GM21390 (cell line): Measurements from ENCODE around the gene DCP1A.
A peak's percentile ranks its signal among the peaks of the same experiment; 100 is the strongest.
"Not testable (repeated sequence)": the region's sequence is repeated elsewhere in the genome, so short reads cannot be mapped to it uniquely, and the experiment has no call there.

ENCODE experiments used
- ATAC-seq: cut with Tn5 transposase; IDR thresholded peaks from one replicate; pipeline ENCODE4 v1.9.1; 2021; ENCODE audit not compliant: unreplicated experiment

Gene DCP1A

GRCh38 chr3:53269193-53269592, 78.2 kb downstream of the DCP1A start:
- ATAC-seq = not testable (repeated sequence)

DNA sequence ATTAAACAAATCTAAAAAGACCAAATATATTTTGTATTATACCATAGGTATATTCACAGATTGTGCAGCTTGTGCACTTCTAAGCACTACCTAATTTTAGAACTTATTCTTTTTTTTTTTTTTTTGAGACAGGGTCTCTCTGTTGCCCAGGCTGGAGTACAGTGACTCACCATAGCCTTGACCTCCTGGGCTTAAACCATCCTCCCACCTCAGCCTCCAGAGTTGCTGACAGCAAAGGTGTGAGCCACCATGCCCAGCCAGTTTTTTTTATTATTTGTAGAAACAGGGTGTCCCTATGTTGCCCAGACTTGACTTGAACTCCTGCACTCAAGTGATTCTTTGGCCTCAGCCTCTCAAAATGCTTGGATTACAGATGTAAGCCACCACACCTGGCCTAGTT, 79.6 kb downstream of the DCP1A start:
- no peak for ATAC-seq

DNA sequence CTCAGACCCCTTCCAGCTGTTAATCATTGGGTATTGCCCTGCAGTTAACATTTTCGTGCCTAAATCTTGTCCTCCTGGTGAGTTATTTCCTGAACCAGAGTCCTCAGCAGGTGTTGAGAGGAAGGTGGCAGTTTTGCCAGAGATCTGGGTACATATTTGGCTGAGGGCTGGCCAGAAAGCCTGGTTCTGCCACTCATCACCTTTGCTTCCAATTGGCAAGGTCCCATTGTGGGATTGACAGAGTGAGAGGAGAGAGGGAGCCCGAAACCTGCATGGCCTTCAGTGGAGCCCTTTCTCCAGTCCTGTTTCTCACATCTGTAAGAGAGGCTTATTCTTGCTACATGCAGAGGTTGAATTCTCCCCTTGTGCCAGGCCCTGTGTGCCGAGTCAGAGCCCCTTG, 82.6 kb downstream of the DCP1A start:
- ATAC-seq = no peak

DNA sequence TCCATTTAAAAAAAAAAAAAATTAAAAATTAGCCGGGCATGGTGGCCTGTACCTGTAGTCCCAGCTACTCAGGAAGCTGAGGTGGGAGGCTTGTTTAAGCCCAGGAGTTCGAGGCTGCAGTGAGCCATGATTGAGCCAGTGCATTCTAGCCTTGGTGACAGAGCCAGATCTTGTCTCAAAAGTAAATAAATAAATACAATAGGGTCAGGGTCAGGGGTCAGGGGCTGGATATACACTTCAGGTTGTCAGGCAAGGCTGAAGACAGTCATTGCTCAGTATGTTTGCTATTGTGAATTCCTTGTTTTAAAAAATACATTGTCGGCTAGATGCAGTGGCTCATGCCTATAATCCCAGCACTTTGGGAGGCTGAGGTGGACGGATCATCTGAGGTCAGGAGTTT, 83.4 kb downstream of the DCP1A start:
- no peak for ATAC-seq

DNA sequence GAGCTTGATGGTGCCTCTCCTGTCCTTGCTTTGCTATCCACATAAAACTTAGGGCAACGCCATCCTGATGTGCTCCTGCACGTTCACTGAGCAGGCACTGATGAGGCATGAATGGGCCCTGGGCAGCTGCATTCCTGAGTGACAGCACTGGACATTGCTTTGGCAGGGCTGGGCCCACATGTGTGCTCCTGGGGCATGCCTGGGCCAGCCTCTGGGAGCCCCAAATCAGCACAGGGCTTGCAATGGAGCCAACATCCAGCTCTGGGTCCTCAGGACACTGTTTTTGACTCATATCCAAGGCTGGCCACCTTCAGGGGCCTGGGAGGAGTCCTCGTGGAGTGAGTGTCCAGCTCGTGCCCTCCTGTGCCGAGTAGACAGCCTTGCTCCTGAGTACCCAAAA, 85.6 kb downstream of the DCP1A start:
- no peak for ATAC-seq

DNA sequence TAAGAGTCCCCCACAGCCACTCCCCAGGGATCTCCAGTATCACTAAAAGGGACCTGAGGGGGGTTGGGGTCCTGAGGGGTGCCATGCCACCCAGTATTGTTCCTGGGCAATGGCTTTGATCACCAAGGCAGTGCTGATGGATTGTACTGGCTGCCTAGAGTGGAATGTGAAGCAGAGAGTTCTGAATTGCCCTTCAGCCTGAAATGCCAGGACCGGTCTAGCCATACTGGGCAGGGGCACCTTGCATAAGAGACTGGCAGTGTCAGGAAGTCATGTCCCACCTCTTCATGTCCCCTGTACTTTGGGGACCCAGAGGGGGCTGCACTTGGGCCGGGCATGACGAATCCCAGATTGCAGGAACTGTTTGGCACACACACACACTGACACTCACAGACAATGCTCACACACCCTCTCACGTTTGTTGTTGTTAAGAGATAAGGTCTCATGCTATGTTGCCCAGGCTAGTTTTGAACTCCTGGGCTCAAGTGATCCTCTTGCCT, 87.0 kb downstream of the DCP1A start:
- no peak for ATAC-seq

DNA sequence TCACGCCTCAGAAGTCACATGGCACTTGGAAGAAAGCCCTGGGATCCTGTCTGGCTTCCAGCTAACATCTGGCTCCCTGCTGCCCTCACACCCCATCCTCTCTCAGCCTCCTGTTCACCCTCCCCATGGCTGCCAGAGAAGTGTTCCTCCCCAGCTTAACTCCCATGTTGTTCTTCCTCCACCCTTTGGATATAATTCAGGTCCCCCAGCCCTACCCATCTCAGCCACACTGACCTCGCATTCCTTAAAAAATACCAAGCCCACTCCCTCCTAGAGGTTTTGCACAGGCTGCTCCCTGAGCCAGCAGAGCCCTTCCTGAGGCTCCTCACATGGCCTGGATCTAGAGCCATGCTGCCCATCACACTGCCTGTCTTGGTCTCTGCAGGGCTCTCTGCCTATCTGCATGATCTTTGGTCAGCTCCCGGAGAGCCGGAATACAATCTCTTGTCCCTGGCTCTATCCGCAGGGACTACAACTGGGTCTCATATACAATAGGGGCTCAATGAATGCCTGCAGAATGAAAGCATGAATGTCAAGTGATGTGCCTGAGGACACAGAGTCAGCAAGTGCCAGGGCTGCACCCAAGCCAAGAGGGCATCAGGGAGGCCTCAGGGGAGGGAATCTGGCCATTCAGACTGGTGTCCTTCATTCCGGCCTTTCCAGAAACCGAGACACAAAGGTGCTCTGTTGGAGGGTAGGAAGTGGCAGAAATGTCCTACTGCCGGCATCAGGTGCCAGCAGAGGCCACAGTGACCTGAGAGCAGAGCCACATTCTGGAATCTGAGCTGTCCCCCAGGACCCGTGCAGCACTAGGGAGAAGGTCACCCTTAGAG, 87.7 kb downstream of the DCP1A start:
- no peak for ATAC-seq

DNA sequence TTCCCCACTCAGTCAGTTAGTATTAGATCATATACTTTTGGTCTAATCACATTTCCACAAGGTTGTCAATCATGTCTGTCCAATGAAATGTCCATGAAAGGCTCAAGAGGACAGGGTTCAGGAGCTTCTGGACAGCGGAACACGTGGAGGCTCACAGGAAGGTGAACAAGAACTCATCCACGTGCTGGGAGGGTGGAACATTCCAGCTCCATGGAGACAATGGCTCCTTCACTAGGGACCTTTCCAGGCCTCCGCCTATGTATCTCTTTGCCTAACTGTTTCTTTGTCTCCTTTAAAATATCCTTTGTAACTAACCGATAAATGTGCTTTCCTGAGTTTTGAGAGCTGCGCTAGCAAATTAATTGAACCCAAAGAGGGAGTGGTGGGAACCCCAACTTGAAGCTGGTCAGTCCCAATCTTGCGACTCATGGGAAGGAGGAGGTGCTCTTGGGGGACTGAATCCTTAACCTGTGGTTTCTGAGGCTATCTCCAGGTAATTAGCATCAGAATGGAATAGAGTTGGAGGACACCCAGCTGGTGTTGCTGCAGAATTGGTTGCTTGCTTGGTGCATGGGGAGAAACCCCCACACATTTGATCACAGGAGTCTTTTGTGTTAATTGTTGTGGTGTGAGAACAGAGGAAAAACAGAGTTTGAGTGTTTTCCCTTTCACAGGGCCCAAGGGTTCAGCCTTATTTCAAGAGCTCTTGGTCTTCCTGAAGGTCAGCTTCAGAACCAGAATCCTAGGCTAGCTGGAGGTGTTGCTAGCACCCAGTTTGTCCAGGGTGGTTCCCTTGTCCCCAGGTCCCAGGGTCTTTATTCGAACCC, 88.5 kb downstream of the DCP1A start:
- no peak for ATAC-seq

GRCh38 chr3:53257465-53257864, 89.9 kb downstream of the DCP1A start:
- ATAC-seq = no peak

GRCh38 chr3:53256704-53257055, 90.7 kb downstream of the DCP1A start:
- no peak for ATAC-seq

DNA sequence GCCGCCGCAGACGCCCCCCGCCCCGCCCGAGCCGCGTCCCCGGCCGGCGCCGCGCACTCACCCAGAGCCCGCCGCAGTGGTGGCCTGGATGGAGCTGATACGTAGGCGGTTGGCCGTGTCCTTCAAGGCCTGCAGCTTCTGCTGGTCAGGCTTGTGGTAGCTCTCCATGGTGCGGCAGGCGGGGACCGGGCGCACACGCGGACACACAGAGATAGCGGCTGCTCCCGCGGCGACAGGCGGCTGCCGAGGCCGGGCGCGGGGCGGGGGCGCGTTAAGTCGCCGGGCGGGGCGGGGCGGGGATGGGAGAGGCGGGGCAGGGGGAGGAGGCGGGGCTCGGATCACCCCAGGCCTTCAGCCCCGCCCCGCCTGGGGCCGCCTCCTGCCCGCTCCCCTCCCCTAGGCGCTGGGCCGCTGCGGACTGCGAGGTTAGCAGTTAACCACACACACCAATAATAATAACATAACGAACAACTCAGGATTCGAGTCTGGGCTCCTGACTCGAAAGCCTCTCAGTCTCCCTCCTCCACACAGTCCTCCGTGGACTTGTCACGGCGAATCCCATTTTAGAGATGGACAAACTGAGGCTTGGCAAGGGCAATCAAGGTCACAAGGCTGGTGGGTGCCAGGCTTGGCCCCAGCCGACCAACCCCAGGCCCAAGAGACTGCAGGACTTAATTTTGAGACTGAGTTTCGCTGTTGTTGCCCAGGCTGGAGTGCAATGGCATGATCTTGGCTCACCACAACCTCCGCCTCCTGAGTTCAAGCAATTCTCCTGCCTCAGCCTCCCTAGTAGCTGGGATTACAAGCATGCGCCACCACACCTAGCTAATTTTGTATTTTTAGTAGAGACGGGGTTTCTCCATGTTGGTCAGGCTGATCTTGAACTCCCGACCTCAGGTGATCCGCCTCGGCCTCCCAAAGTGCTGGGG, 91.3 kb downstream of the DCP1A start, which contains the start of gene TKT:
Gene TKT, minus strand, starts transcription at position 248 of the 929 bp plus-strand sequence. Its CDS starts 80 bp downstream, at position 168.
- ATAC-seq = peak; percentile 55

DNA sequence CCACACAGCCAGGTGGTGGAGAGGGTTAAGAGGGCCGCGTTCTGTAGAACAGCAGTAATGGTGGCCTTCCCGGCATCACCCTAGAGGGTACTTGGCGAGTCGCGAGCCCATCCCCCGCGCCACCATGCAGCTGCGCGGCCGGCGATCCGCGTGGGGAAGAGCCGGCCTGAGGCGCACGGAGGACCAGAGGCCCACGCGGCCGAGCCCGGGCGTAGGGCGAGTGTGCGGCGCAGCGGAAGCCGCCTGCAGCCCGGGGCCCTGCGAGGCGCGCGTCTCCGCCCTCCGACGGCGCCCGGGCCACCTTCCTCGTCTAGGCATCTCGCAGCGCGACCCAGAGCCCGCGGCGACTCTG, 91.9 kb downstream of the DCP1A start:
- peak; percentile 38 for ATAC-seq

- peak; percentile 46 for ATAC-seq
Measured at GRCh38 chr3:53254509-53255422, 92.6 kb downstream of the DCP1A start.

- ATAC-seq = no peak
Measured at GRCh38 chr3:53253707-53254508, 93.4 kb downstream of the DCP1A start.

- not testable (repeated sequence) for ATAC-seq
Measured at GRCh38 chr3:53252947-53253322, 94.4 kb downstream of the DCP1A start.

GRCh38 chr3:53252096-53252946, 95.0 kb downstream of the DCP1A start:
- ATAC-seq = no peak

- no peak for ATAC-seq
Measured at GRCh38 chr3:53250881-53251605, 96.3 kb downstream of the DCP1A start.

DNA sequence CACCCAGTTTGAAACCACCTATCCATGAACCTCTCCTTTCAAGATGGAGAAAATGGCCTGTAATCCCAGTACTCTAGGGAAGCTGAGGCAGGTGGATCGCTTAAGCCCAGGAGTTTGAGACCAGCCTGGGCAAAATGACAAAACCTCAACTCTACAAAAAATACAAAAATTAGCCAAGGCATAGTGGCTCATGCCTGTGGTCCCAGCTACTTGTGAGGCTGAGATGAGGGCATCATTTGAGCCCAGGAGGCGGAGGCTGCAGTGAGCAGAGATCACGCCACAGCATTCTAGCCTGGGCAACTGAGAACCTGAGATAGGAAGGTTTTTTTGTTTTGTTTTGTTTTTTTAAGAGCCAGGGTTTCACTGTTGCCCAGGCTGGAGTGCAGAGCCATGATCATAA, 96.9 kb downstream of the DCP1A start:
- ATAC-seq = no peak
